ENCODE data around the gene GARNL3. TPM values are rescaled to one million over a fixed set of nuclear protein-coding genes. Genes with fewer than 3 reads are reported as not detected.

The GARNL3 gene
- total RNA-seq, 1 experiment from 2014 or later: 15.5 TPM

- no peaks in the 10 kb centered on the region for H3K9me2 ChIP-seq (replicated peaks; ENCODE audit: low read length)
- no peaks in the 10 kb centered on the region for H3K4me1 ChIP-seq (ENCODE audit: insufficient read depth, low read length)
- no peak overlapping the region for H3K4me2 ChIP-seq (ENCODE audit: low read length)
- H3K4me3 ChIP-seq (ENCODE audit: low read length): no peak overlapping the region
- no peak overlapping the region for H2AFZ ChIP-seq (ENCODE audit: low read length)
- ATAC-seq: no peak
- no peaks in the 10 kb centered on the region for H3K27me3 ChIP-seq (ENCODE audit: low read length)
- H3K9me3 ChIP-seq (ENCODE audit: low read length): no peaks in the 10 kb centered on the region
- H3K9ac ChIP-seq (ENCODE audit: low read length): no peak overlapping the region
- POLR2A ChIA-PET (ENCODE audit: unreplicated experiment): no interaction called here
- no peaks in the 10 kb centered on the region for H3K36me3 ChIP-seq (ENCODE audit: low read depth, low read length)
- no peaks in the 10 kb centered on the region for H4K20me1 ChIP-seq (ENCODE audit: low read length)
- no peak for DNase-seq
- H3K27ac ChIP-seq (ENCODE audit: low read length): no peak overlapping the region
- CTCF ChIA-PET: no interaction called here
- BruUV-seq (replicated peaks): no TSS peak
- TF ChIP-seq CTCF (conservative IDR thresholded peaks at IDR 0.05; ENCODE audit: low read depth, low read length) (no peak), EZH2phosphoT487 (IDR thresholded peaks at IDR 0.05; ENCODE audit: borderline replicate concordance, low read length) (no peak), EZH2 (IDR thresholded peaks at IDR 0.05; ENCODE audit: low read length, unreplicated experiment) (no peak)
- intact Hi-C loops (cut with micrococcal nuclease): no loop called here
- no peaks in the 10 kb centered on the region for H3K79me2 ChIP-seq (ENCODE audit: low read length)
- no peaks in the 10 kb centered on the region for H3F3A ChIP-seq (ENCODE audit: low read length, unreplicated experiment)
Observed at GRCh38 chr9:127362829-127363228, 98.3 kb downstream of the GARNL3 start.

GRCh38 chr9:127365461-127365860, 100.9 kb downstream of the GARNL3 start:
- TF ChIP-seq EZH2 (IDR thresholded peaks at IDR 0.05; ENCODE audit: low read length, unreplicated experiment) (no peak), EZH2phosphoT487 (IDR thresholded peaks at IDR 0.05; ENCODE audit: borderline replicate concordance, low read length) (no peak), CTCF (conservative IDR thresholded peaks at IDR 0.05; ENCODE audit: low read depth, low read length) (no peak)
- H3K9ac ChIP-seq (ENCODE audit: low read length): no peak overlapping the region
- CTCF ChIA-PET: no interaction called here

DNA sequence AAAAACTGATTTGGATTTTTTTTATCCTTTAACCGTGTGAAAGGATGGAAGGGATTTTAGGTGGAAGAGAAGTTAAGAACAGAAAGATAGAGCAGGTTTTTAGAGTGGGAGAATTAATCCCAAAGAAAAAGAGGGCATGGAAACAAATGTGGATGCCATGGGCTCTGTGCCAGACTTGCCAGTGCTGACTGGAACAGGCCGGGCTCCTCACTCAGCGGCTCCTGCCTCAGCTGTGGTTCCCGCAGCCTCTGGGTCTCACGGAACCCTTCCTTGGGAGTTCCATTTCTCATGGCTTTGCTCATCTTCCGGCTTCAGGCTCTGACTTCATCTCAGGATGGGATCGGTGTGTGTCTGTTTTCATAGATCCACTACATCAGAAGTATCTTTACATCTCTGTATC, 102.0 kb downstream of the GARNL3 start:
- intact Hi-C loops (cut with micrococcal nuclease): no loop called here
- DNase-seq (no peak), ATAC-seq (no peak)
- Histone ChIP-seq H3K9ac (ENCODE audit: low read length) (no peak overlapping the region), H3K79me2 (ENCODE audit: low read length) (no peaks in the 10 kb centered on the region), H2AFZ (ENCODE audit: low read length) (no peak overlapping the region), H3K4me3 (ENCODE audit: low read length) (no peak overlapping the region), H3K4me2 (ENCODE audit: low read length) (no peak overlapping the region), H4K20me1 (ENCODE audit: low read length) (no peaks in the 10 kb centered on the region), H3K9me3 (ENCODE audit: low read length) (no peaks in the 10 kb centered on the region), H3K4me1 (ENCODE audit: insufficient read depth, low read length) (no peaks in the 10 kb centered on the region), H3K9me2 (replicated peaks; ENCODE audit: low read length) (no peaks in the 10 kb centered on the region), H3K27ac (ENCODE audit: low read length) (no peak overlapping the region), H3F3A (ENCODE audit: low read length, unreplicated experiment) (no peaks in the 10 kb centered on the region), H3K27me3 (ENCODE audit: low read length) (no peaks in the 10 kb centered on the region), H3K36me3 (ENCODE audit: low read depth, low read length) (no peaks in the 10 kb centered on the region)
- POLR2A ChIA-PET (ENCODE audit: unreplicated experiment): no interaction called here
- no TSS peak for BruUV-seq (replicated peaks)
- TF ChIP-seq EZH2phosphoT487 (IDR thresholded peaks at IDR 0.05; ENCODE audit: borderline replicate concordance, low read length) (no peak), CTCF (conservative IDR thresholded peaks at IDR 0.05; ENCODE audit: low read depth, low read length) (no peak), EZH2 (IDR thresholded peaks at IDR 0.05; ENCODE audit: low read length, unreplicated experiment) (no peak)
- CTCF ChIA-PET: no interaction called here

More at GRCh38 chr9:127365461-127365860, 100.9 kb downstream of the GARNL3 start:
- no peaks in the 10 kb centered on the region for H3K36me3 ChIP-seq (ENCODE audit: low read depth, low read length)
- no TSS peak for BruUV-seq (replicated peaks)
- POLR2A ChIA-PET (ENCODE audit: unreplicated experiment): no interaction called here
- H3K4me1 ChIP-seq (ENCODE audit: insufficient read depth, low read length): no peaks in the 10 kb centered on the region
- H4K20me1 ChIP-seq (ENCODE audit: low read length): no peaks in the 10 kb centered on the region
- no peaks in the 10 kb centered on the region for H3K27me3 ChIP-seq (ENCODE audit: low read length)
- DNase-seq: no peak
- H3K9me3 ChIP-seq (ENCODE audit: low read length): no peaks in the 10 kb centered on the region
- no peaks in the 10 kb centered on the region for H3F3A ChIP-seq (ENCODE audit: low read length, unreplicated experiment)
- no peaks in the 10 kb centered on the region for H3K9me2 ChIP-seq (replicated peaks; ENCODE audit: low read length)
- no peak overlapping the region for H3K4me2 ChIP-seq (ENCODE audit: low read length)
- intact Hi-C loops (cut with micrococcal nuclease): no loop called here
- no peak overlapping the region for H3K4me3 ChIP-seq (ENCODE audit: low read length)
- H3K79me2 ChIP-seq (ENCODE audit: low read length): no peaks in the 10 kb centered on the region
- H2AFZ ChIP-seq (ENCODE audit: low read length): no peak overlapping the region
- H3K27ac ChIP-seq (ENCODE audit: low read length): no peak overlapping the region
- ATAC-seq: no peak

Data from PC-3 (cell line).